Measurements from ENCODE around the gene MS4A15. TPM values are rescaled to one million over a fixed set of nuclear protein-coding genes. Genes with fewer than 3 reads are reported as not detected.

The MS4A15 gene
- total and polyA plus RNA-seq, 2 experiments from 2014 or later: not detected

GRCh38 chr11:60825118-60825517 lies 68.5 kb downstream of the MS4A15 start:
- Histone ChIP-seq H3K9ac (no peak overlapping the region), H3K4me1 (ENCODE audit: insufficient read depth) (no peaks in the 10 kb centered on the region), H3K27ac (no peak overlapping the region), H4K20me1 (ENCODE audit: insufficient read depth) (no peaks in the 10 kb centered on the region), H3K36me3 (ENCODE audit: low read depth) (no peaks in the 10 kb centered on the region), H3K79me2 (ENCODE audit: insufficient read depth) (no peaks in the 10 kb centered on the region), H3K9me3 (ENCODE audit: low read depth) (no peaks in the 10 kb centered on the region), H3F3A (ENCODE audit: insufficient read depth) (no peaks in the 10 kb centered on the region), H2AFZ (no peak overlapping the region), H3K4me2 (ENCODE audit: unreplicated experiment) (no peak overlapping the region), H3K27me3 (replicated peaks; ENCODE audit: insufficient read depth) (peaks cover 3% of the 10 kb centered on the region), H3K4me3 (no peak overlapping the region), H3K9me2 (ENCODE audit: insufficient read depth) (no peaks in the 10 kb centered on the region)
- no peak for DNase-seq
- in situ Hi-C loops (cut with MboI): no loop called here
- no peak for TF ChIP-seq EZH2 (IDR thresholded peaks at IDR 0.05; ENCODE audit: insufficient read depth, poor library complexity, severe bottlenecking)
- no peak for TF ChIP-seq EZH2phosphoT487 (IDR thresholded peaks at IDR 0.05; ENCODE audit: insufficient read depth, low read depth)
- WGBS, 2 experiments (ENCODE audit: low coverage in 1 of 2, low lambda C conversion rate in 2 of 2, missing lambda C conversion rate in 2 of 2): 50 to 54% methylated on average over 5 of the region's 5 CpGs

- no peak overlapping the region for H3K4me2 ChIP-seq (ENCODE audit: unreplicated experiment)
- H3K9me3 ChIP-seq (ENCODE audit: low read depth): no peaks in the 10 kb centered on the region
- H2AFZ ChIP-seq: no peak overlapping the region
- no peaks in the 10 kb centered on the region for H3K36me3 ChIP-seq (ENCODE audit: low read depth)
- H3K9ac ChIP-seq: no peak overlapping the region
- H4K20me1 ChIP-seq (ENCODE audit: insufficient read depth): no peaks in the 10 kb centered on the region
- H3K4me1 ChIP-seq (ENCODE audit: insufficient read depth): no peaks in the 10 kb centered on the region
- peaks cover 3% of the 10 kb centered on the region for H3K27me3 ChIP-seq (replicated peaks; ENCODE audit: insufficient read depth)
- no peaks in the 10 kb centered on the region for H3F3A ChIP-seq (ENCODE audit: insufficient read depth)
- no peak for DNase-seq
- H3K27ac ChIP-seq: no peak overlapping the region
- H3K79me2 ChIP-seq (ENCODE audit: insufficient read depth): no peaks in the 10 kb centered on the region
- no peak for TF ChIP-seq EZH2 (IDR thresholded peaks at IDR 0.05; ENCODE audit: insufficient read depth, poor library complexity, severe bottlenecking)
- no peak for TF ChIP-seq EZH2phosphoT487 (IDR thresholded peaks at IDR 0.05; ENCODE audit: insufficient read depth, low read depth)
- in situ Hi-C loops (cut with MboI): no loop called here
- 31 to 36% methylated on average over 6 of the region's 6 CpGs for WGBS, 2 experiments (ENCODE audit: low coverage in 1 of 2, low lambda C conversion rate in 2 of 2, missing lambda C conversion rate in 2 of 2)
- H3K9me2 ChIP-seq (ENCODE audit: insufficient read depth): no peaks in the 10 kb centered on the region
- H3K4me3 ChIP-seq: no peak overlapping the region
Observed at GRCh38 chr11:60825790-60826189, 69.1 kb downstream of the MS4A15 start.

Other genes starting within 250 kb of the MS4A15 start
- not detected in 2 replicates for gene MS4A13, start 241.5 kb upstream of the MS4A15 start, total RNA-seq (2014; rRNA removed; shearing (Covaris generic))
- gene MS4A13, start 241.5 kb upstream of the MS4A15 start, polyA plus RNA-seq (2016; fragmentation: Nextera tagmentation; extraction: Ambion mirVana): not detected in 2 replicates
- gene MS4A8, start 57.3 kb upstream of the MS4A15 start, total RNA-seq (2014; rRNA removed; shearing (Covaris generic)): not detected in 2 replicates
- gene MS4A8, start 57.3 kb upstream of the MS4A15 start, polyA plus RNA-seq (2016; fragmentation: Nextera tagmentation; extraction: Ambion mirVana): not detected in 2 replicates
- gene MS4A18, start 32.1 kb upstream of the MS4A15 start, total RNA-seq (2014; rRNA removed; shearing (Covaris generic)): not detected in 2 replicates
- not detected in 2 replicates for gene MS4A18, start 32.1 kb upstream of the MS4A15 start, polyA plus RNA-seq (2016; fragmentation: Nextera tagmentation; extraction: Ambion mirVana)
- gene MS4A10, start 28.5 kb downstream of the MS4A15 start, total RNA-seq (2014; rRNA removed; shearing (Covaris generic)): not detected in 2 replicates
- not detected in 2 replicates for gene MS4A10, start 28.5 kb downstream of the MS4A15 start, polyA plus RNA-seq (2016; fragmentation: Nextera tagmentation; extraction: Ambion mirVana)
- gene CCDC86, start 85.2 kb downstream of the MS4A15 start, total RNA-seq (2014; rRNA removed; shearing (Covaris generic)): 8.2 and 10.7 TPM in 2 replicates
- 37.6 and 38.0 TPM in 2 replicates for gene CCDC86, start 85.2 kb downstream of the MS4A15 start, polyA plus RNA-seq (2016; fragmentation: Nextera tagmentation; extraction: Ambion mirVana)
- gene PTGDR2, start 99.1 kb downstream of the MS4A15 start, total RNA-seq (2014; rRNA removed; shearing (Covaris generic)): not detected in 2 replicates
- 0.06 TPM in 2 replicates for gene PTGDR2, start 99.1 kb downstream of the MS4A15 start, polyA plus RNA-seq (2016; fragmentation: Nextera tagmentation; extraction: Ambion mirVana)
- gene ZP1, start 110.7 kb downstream of the MS4A15 start, total RNA-seq (2014; rRNA removed; shearing (Covaris generic)): 1.3 and 5.3 TPM in 2 replicates
- gene ZP1, start 110.7 kb downstream of the MS4A15 start, polyA plus RNA-seq (2016; fragmentation: Nextera tagmentation; extraction: Ambion mirVana): 0.51 and 1.0 TPM in 2 replicates
- gene PRPF19, start 149.7 kb downstream of the MS4A15 start, total RNA-seq (2014; rRNA removed; shearing (Covaris generic)): 47.9 and 58.9 TPM in 2 replicates
- 17.4 and 19.1 TPM in 2 replicates for gene PRPF19, start 149.7 kb downstream of the MS4A15 start, polyA plus RNA-seq (2016; fragmentation: Nextera tagmentation; extraction: Ambion mirVana)
- 27.2 and 35.9 TPM in 2 replicates for gene TMEM109, start 157.3 kb downstream of the MS4A15 start, total RNA-seq (2014; rRNA removed; shearing (Covaris generic))
- 95.2 and 97.9 TPM in 2 replicates for gene TMEM109, start 157.3 kb downstream of the MS4A15 start, polyA plus RNA-seq (2016; fragmentation: Nextera tagmentation; extraction: Ambion mirVana)
- gene TMEM132A, start 167.6 kb downstream of the MS4A15 start, total RNA-seq (2014; rRNA removed; shearing (Covaris generic)): 27.2 and 28.2 TPM in 2 replicates
- 10.1 and 12.2 TPM in 2 replicates for gene TMEM132A, start 167.6 kb downstream of the MS4A15 start, polyA plus RNA-seq (2016; fragmentation: Nextera tagmentation; extraction: Ambion mirVana)
- 0.51 and 2.2 TPM in 2 replicates for gene SLC15A3, start 195.3 kb downstream of the MS4A15 start, total RNA-seq (2014; rRNA removed; shearing (Covaris generic))
- gene SLC15A3, start 195.3 kb downstream of the MS4A15 start, polyA plus RNA-seq (2016; fragmentation: Nextera tagmentation; extraction: Ambion mirVana): 1.1 and 1.5 TPM in 2 replicates
- gene CD6, start 214.8 kb downstream of the MS4A15 start, total RNA-seq (2014; rRNA removed; shearing (Covaris generic)): not detected in 2 replicates
- gene CD6, start 214.8 kb downstream of the MS4A15 start, polyA plus RNA-seq (2016; fragmentation: Nextera tagmentation; extraction: Ambion mirVana): not detected in 2 replicates